Fibroblast of lung (primary cell): Measurements from ENCODE around the gene LGALS4. TPM values are rescaled to one million over a fixed set of nuclear protein-coding genes. Genes with fewer than 3 reads are reported as not detected.
"Not testable (repeated sequence)": the region's sequence is repeated elsewhere in the genome, so short reads cannot be mapped to it uniquely, and the experiment has no call there.

Experiments
- DNase-seq, 2 donors: peaks; one replicate each; pipeline versions ENCODE4 v3.0.0 to v3.0.0-alpha.2; 2010; ENCODE audit warnings: low read depth in 2 of 2
- H2AFZ ChIP-seq: 2 replicates; pipeline ENCODE4 v1.5.1; 2012; ENCODE audit warnings: low read length, control low read depth, inconsistent platforms
- H3K27ac ChIP-seq: 2 replicates; pipeline ENCODE4 v1.5.1; 2011; ENCODE audit warnings: low read length, control low read depth; ENCODE audit not compliant: insufficient read depth
- H3K27me3 ChIP-seq: 2 replicates; pipeline ENCODE4 v1.5.1; 2011; ENCODE audit warnings: mild to moderate bottlenecking, low read length; ENCODE audit not compliant: control insufficient read depth, insufficient read depth
- H3K36me3 ChIP-seq: 2 replicates; pipeline ENCODE4 v1.5.1; 2011; ENCODE audit warnings: low read length; ENCODE audit not compliant: control insufficient read depth, insufficient read depth
- H3K4me1 ChIP-seq: 2 replicates; pipeline ENCODE4 v1.5.1; 2011; ENCODE audit warnings: low read length; ENCODE audit not compliant: control insufficient read depth, insufficient read depth; ENCODE audit errors: extremely low read depth
- H3K4me2 ChIP-seq: 2 replicates; pipeline ENCODE4 v1.5.1; 2011; ENCODE audit warnings: low read length, control low read depth; ENCODE audit not compliant: insufficient read depth; ENCODE audit errors: extremely low read depth
- H3K4me3 ChIP-seq, 4 experiments: fragments of 200-600 bp in 1 of 4; sonication (generic) in 1 of 4; replicated peaks in 1 of 4; 2 replicates each; pipeline ENCODE4 v1.5.1; 2011 to 2016; ENCODE audit warnings: low read length in 4 of 4, low read depth in 3 of 4, mild to moderate bottlenecking in 3 of 4, control low read depth in 2 of 4, inconsistent platforms in 1 of 4, mixed read lengths in 1 of 4; ENCODE audit not compliant: insufficient read depth in 1 of 4; ENCODE audit errors: control extremely low read depth in 1 of 4
- H3K79me2 ChIP-seq: 2 replicates; pipeline ENCODE4 v1.5.1; 2012; ENCODE audit warnings: mild to moderate bottlenecking, low read length, inconsistent platforms; ENCODE audit not compliant: control insufficient read depth, insufficient read depth
- H3K9ac ChIP-seq: 2 replicates; pipeline ENCODE4 v1.5.1; 2011; ENCODE audit warnings: mild to moderate bottlenecking, low read length, control low read depth; ENCODE audit not compliant: insufficient read depth
- H3K9me3 ChIP-seq: 2 replicates; pipeline ENCODE4 v1.5.1; 2012; ENCODE audit warnings: low read depth, low read length; ENCODE audit not compliant: control insufficient read depth, insufficient read depth
- H4K20me1 ChIP-seq: 2 replicates; pipeline ENCODE4 v1.5.1; 2011; ENCODE audit warnings: low read length; ENCODE audit not compliant: control insufficient read depth, insufficient read depth; ENCODE audit errors: extremely low read depth
- EZH2 ChIP-seq: IDR thresholded peaks from 2 replicates; pipeline ENCODE4 v1.5.1; 2012; ENCODE audit warnings: low read length, control low read depth, mild to moderate bottlenecking; ENCODE audit errors: missing control alignments
- polyA plus RNA-seq, 2 donors: library from polyadenylated mRNA; depleted of rRNA in 1 of 2; stranded (reverse) in 1 of 2; unstranded in 1 of 2; fragments of >200 nt; gene quantifications; 2 replicates each; pipeline ENCODE4 v1.2.1, GENCODE V29; 2011 to 2012; ENCODE audit warnings: missing spikeins in 1 of 2
- total RNA-seq: library from RNA; depleted of rRNA; stranded (reverse); fragments of >200 nt; gene quantifications from 2 replicates; pipeline ENCODE4 v1.2.1, GENCODE V29; 2014
- TF ChIP-seq, protein P1 (sequence below), 2 donors: IDR thresholded peaks in 1 of 2; conservative IDR thresholded peaks in 1 of 2; 1 replicate in 1 of 2; 2 replicates in 1 of 2; pipeline ENCODE4 v1.5.1; 2011 to 2012; ENCODE audit warnings: low read length in 2 of 2, control low read depth in 1 of 2, inconsistent platforms in 1 of 2, low read depth in 1 of 2, mild to moderate bottlenecking in 1 of 2

Gene LGALS4
- total and polyA plus RNA-seq, 2 donors (not counting 1 experiment from before 2014, with no cell fraction given): not detected

DNA sequence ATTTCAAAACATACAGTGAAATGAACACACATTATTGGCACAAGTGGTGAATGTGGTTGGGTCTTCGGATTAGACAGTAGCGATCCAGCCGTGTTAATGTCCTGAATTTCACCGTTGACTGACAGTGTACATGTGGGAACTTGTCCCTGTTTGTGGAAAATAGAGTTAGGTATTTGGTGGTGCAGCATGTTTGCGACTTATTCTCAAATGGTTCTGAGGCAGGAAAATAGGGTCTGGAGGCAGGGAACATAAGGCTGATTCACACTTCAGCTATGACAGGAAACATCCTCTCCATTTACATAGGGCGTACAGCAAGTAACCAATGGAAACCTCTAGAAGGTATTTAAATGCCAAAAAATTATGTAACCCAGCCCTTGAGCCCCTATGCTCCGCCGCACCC lies 19.6 kb downstream of the LGALS4 start:
- peak; percentile 29 to 50 for DNase-seq
- no peaks in the 10 kb centered on the region for H3K4me1 ChIP-seq
- H3K36me3 ChIP-seq: no peaks in the 10 kb centered on the region
- H3K4me2 ChIP-seq: no peak overlapping the region
- H3K27ac ChIP-seq: no peak overlapping the region
- H4K20me1 ChIP-seq: no peaks in the 10 kb centered on the region
- H3K4me3 ChIP-seq: no peak overlapping the region
- no peaks in the 10 kb centered on the region for H3K79me2 ChIP-seq
- no peaks in the 10 kb centered on the region for H3K9me3 ChIP-seq
- TF ChIP-seq, protein P1, sequence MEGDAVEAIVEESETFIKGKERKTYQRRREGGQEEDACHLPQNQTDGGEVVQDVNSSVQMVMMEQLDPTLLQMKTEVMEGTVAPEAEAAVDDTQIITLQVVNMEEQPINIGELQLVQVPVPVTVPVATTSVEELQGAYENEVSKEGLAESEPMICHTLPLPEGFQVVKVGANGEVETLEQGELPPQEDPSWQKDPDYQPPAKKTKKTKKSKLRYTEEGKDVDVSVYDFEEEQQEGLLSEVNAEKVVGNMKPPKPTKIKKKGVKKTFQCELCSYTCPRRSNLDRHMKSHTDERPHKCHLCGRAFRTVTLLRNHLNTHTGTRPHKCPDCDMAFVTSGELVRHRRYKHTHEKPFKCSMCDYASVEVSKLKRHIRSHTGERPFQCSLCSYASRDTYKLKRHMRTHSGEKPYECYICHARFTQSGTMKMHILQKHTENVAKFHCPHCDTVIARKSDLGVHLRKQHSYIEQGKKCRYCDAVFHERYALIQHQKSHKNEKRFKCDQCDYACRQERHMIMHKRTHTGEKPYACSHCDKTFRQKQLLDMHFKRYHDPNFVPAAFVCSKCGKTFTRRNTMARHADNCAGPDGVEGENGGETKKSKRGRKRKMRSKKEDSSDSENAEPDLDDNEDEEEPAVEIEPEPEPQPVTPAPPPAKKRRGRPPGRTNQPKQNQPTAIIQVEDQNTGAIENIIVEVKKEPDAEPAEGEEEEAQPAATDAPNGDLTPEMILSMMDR (conservative IDR thresholded peaks at IDR 0.05 in 1 of 2, IDR thresholded peaks at IDR 0.05 in 1 of 2; ENCODE audit: low read depth in 1 of 2, low read length in 2 of 2): no peak
- no peaks in the 10 kb centered on the region for H3K27me3 ChIP-seq
- H3K9ac ChIP-seq: no peak overlapping the region
- no peak overlapping the region for H2AFZ ChIP-seq

DNA sequence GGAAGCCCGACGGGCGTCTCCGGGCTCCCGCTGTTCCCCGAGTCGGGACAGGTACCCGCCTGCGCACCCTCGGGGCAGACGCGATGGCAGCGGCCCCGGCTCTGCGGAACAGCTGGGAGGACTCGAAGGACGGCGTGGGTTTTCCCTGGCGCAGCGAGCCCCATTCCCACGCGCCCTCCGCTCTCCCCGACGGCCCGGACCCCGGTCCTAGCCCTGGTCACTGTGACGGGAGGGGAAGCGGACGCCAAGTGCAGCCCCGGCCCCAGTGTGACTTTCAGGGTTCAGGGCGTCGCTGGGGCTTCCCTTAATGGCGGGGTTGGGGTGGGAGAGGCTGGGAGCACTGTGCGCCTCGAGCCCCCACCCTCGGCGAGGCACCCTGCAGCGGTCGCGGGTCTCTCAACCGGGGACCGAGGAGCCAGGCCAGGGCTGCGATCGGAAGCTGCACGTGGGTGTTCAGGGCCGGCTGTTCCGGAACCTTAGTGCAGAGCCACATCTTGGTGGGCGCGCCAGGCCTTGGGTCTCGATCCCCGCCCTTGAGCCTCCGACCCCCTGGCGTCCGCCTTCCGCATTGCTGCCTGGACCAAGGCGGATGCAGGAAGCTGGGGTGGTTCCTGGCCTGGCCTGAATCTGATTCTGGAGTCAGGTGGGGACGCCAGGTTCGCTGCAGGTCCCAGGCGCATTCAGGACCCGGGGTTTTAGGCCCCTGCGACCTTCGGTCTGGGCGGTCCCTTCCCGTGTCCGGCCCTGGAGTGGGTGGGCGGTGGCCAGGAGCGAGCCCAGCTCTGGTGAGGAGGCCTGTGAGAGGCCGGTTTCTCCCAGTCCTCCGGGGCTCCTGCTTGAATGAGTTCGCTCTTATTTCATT lies 20.3 kb downstream of the LGALS4 start:
- no peak for TF ChIP-seq EZH2
- TF ChIP-seq, protein P1 (conservative IDR thresholded peaks at IDR 0.05 in 1 of 2, IDR thresholded peaks at IDR 0.05 in 1 of 2; ENCODE audit: low read depth in 1 of 2, low read length in 2 of 2): peak in 1 of 2 donors; percentile 41
- H3K9me3 ChIP-seq: no peaks in the 10 kb centered on the region
- H2AFZ ChIP-seq: no peak overlapping the region
- H3K27me3 ChIP-seq: no peaks in the 10 kb centered on the region
- H3K79me2 ChIP-seq: no peaks in the 10 kb centered on the region
- no peak overlapping the region for H3K4me3 ChIP-seq
- H3K9ac ChIP-seq: no peak overlapping the region
- H3K36me3 ChIP-seq: no peaks in the 10 kb centered on the region
- H3K27ac ChIP-seq: no peak overlapping the region
- peak in 1 of 2 donors; percentile 14 for DNase-seq
- no peaks in the 10 kb centered on the region for H4K20me1 ChIP-seq
- no peaks in the 10 kb centered on the region for H3K4me1 ChIP-seq
- no peak overlapping the region for H3K4me2 ChIP-seq

DNA sequence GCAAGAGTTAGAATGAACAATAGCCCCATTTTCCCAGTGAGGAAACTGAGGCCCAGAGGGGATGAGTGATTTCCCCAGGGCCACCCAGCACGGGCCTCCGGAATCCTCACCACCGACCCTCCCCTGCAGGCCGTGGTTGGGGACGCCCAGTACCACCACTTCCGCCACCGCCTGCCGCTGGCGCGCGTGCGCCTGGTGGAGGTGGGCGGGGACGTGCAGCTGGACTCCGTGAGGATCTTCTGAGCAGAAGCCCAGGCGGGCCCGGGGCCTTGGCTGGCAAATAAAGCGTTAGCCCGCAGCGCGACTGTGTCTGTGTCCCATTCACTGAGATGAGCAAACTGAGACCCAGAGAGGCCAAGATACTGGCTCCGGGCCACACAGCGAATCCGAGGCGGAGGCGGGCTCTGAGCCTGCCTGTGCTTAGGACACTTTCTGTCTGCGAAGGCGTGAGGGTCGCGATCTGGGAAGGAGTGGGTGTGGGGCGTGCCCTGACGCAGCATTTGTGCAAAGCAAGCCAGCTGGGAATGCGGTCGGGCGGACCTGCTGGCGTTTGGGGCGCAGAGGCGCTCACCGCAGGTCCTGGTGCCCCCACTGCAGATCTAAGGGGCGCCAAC lies 21.2 kb downstream of the LGALS4 start:
- not testable (repeated sequence) for H2AFZ ChIP-seq, H3K9ac ChIP-seq, H3K79me2 ChIP-seq, H3K4me1 ChIP-seq, H3K9me3 ChIP-seq, DNase-seq, H3K27ac ChIP-seq, H4K20me1 ChIP-seq, H3K4me2 ChIP-seq, H3K27me3 ChIP-seq, H3K36me3 ChIP-seq
- H3K4me3 ChIP-seq: peak overlapping the region in 1 of 4 experiments; percentile 20

DNA sequence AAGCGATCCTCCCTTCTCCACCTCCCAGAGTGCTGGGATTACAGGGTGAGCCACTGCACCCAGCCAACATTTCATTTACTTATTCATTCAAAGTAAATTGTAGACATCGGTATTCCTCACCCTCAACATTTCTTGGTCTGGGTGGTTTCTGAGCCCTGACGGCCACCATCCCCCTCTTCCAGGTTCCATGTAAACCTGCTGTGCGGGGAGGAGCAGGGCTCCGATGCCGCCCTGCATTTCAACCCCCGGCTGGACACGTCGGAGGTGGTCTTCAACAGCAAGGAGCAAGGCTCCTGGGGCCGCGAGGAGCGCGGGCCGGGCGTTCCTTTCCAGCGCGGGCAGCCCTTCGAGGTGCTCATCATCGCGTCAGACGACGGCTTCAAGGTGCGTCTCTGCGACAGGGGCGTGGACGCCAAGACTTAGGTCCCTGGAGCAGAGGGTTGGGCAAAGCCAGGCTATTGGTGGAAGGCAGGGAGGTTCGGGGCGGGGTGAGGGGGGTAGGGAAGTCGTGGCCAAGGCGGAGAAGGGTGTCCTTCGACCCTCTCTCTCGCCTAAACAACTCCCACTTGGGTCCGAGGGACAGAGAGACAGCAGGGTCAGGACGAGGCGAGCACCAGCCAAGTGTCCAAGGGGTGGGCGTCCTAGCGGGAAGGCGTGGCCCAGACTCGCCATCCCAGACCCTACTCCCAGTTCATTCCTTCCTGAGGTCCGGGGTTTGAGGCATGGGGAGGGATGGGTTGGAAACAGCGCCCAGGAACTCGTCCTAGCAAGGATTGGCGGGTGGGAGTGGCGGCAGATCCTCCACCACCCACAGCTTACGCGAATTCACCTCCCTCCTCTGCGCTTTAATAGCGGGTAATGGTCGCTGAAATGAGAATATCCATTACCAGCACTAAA lies 22.0 kb downstream of the LGALS4 start:
- H4K20me1 ChIP-seq, H3K9me3 ChIP-seq, H3K9ac ChIP-seq, H3K4me2 ChIP-seq, H2AFZ ChIP-seq, H3K27ac ChIP-seq, H3K36me3 ChIP-seq, H3K27me3 ChIP-seq, H3K79me2 ChIP-seq, DNase-seq, H3K4me1 ChIP-seq: not testable (repeated sequence)
- peak overlapping the region in 1 of 4 experiments; percentile 20 for H3K4me3 ChIP-seq
